ENCODE measurements around the gene RBP3.

The RBP3 gene

GRCh38 chr10:47402641-47403301 lies 54.6 kb downstream of the RBP3 start:
- FAIRE-seq = no peak

GRCh38 chr10:47403446-47404318 lies 55.5 kb downstream of the RBP3 start:
- no peak for FAIRE-seq

- FAIRE-seq = no peak
These were observed 56.3 kb downstream of the RBP3 start for GRCh38 chr10:47404446-47404845.

GRCh38 chr10:47404937-47405336 lies 56.8 kb downstream of the RBP3 start:
- FAIRE-seq = no peak

- no peak for FAIRE-seq
These were observed 57.8 kb downstream of the RBP3 start for GRCh38 chr10:47405857-47406547.

GRCh38 chr10:47406548-47406869 lies 58.3 kb downstream of the RBP3 start:
- FAIRE-seq = no peak

- FAIRE-seq = no peak
These were observed 58.9 kb downstream of the RBP3 start for GRCh38 chr10:47406870-47407691.
